Neuronal stem cell (in vitro differentiated cells): ENCODE data around the gene PDZD2.

Experiments used
- DNase-seq: peaks from one replicate; pipeline ENCODE4 v3.0.0-alpha.2; 2013; ENCODE audit warnings: low spot score
- H2AFZ ChIP-seq: one replicate; pipeline ENCODE4 v1.6.1; 2013; ENCODE audit warnings: mild to moderate bottlenecking, low read length, inconsistent platforms
- H2AK5ac ChIP-seq: 2 replicates; pipeline ENCODE4 v1.6.1; 2013; ENCODE audit warnings: low read depth, mild to moderate bottlenecking, inconsistent platforms, low read length, moderate library complexity, mixed read lengths
- H2BK120ac ChIP-seq: 2 replicates; pipeline ENCODE4 v1.6.1; 2013; ENCODE audit warnings: low read depth, mild to moderate bottlenecking, inconsistent platforms, low read length, moderate library complexity, mixed read lengths
- H2BK12ac ChIP-seq: one replicate; pipeline ENCODE4 v1.6.1; 2013; ENCODE audit warnings: low read length, inconsistent platforms
- H2BK15ac ChIP-seq: 2 replicates; pipeline ENCODE4 v1.6.1; 2013; ENCODE audit warnings: mild to moderate bottlenecking, low read length, inconsistent platforms, mixed read lengths
- H2BK5ac ChIP-seq: one replicate; pipeline ENCODE4 v1.6.1; 2013; ENCODE audit warnings: inconsistent platforms, mild to moderate bottlenecking, low read length, moderate library complexity
- H3K14ac ChIP-seq: one replicate; pipeline ENCODE4 v1.6.1; 2013; ENCODE audit warnings: low read length, inconsistent platforms
- H3K18ac ChIP-seq: 2 replicates; pipeline ENCODE4 v1.6.1; 2013; ENCODE audit warnings: low read length, inconsistent platforms
- H3K23ac ChIP-seq: 2 replicates; pipeline ENCODE4 v1.6.1; 2013; ENCODE audit warnings: low read depth, mild to moderate bottlenecking, mixed read lengths, low read length, inconsistent platforms; ENCODE audit not compliant: poor library complexity
- H3K27ac ChIP-seq: replicated peaks from 3 replicates; pipeline ENCODE4 v1.5.1; 2013; ENCODE audit warnings: low read length, inconsistent platforms
- H3K27me3 ChIP-seq, 3 experiments: 2 replicates each; pipeline ENCODE4 v1.6.1; 2013; ENCODE audit warnings: low read length in 3 of 3, mild to moderate bottlenecking in 2 of 3, inconsistent platforms in 1 of 3, low read depth in 1 of 3, mixed read lengths in 1 of 3, moderate library complexity in 1 of 3; ENCODE audit not compliant: control insufficient read depth in 3 of 3, insufficient read depth in 3 of 3
- H3K36me3 ChIP-seq, 2 donors: replicated peaks in 1 of 2; 2 replicates each; pipeline ENCODE4 v1.6.1; 2013; ENCODE audit warnings: low read length in 2 of 2; ENCODE audit not compliant: control insufficient read depth in 2 of 2, insufficient read depth in 2 of 2
- H3K4ac ChIP-seq: 2 replicates; pipeline ENCODE4 v1.6.1; 2013; ENCODE audit warnings: inconsistent platforms, mild to moderate bottlenecking, low read length, moderate library complexity
- H3K4me1 ChIP-seq, 2 donors: 1 replicate in 1 of 2; 2 replicates in 1 of 2; pipeline ENCODE4 v1.6.1; 2013; ENCODE audit warnings: low read length in 2 of 2, low read depth in 1 of 2; ENCODE audit not compliant: control insufficient read depth in 2 of 2, insufficient read depth in 1 of 2
- H3K4me2 ChIP-seq: one replicate; pipeline ENCODE4 v1.6.1; 2013; ENCODE audit warnings: mild to moderate bottlenecking, low read length, inconsistent platforms; ENCODE audit not compliant: insufficient read depth, poor library complexity, severe bottlenecking
- H3K4me3 ChIP-seq, 2 donors: 2 replicates each; pipeline ENCODE4 v1.5.1; 2013; ENCODE audit warnings: low read length in 2 of 2, mild to moderate bottlenecking in 2 of 2, inconsistent platforms in 1 of 2, moderate library complexity in 1 of 2
- H3K79me1 ChIP-seq: one replicate; pipeline ENCODE4 v1.6.1; 2013; ENCODE audit warnings: low read depth, mild to moderate bottlenecking, inconsistent platforms, low read length, moderate library complexity
- H3K9ac ChIP-seq: one replicate; pipeline ENCODE4 v1.6.1; 2013; ENCODE audit warnings: mild to moderate bottlenecking, low read depth, low read length, inconsistent platforms; ENCODE audit not compliant: poor library complexity
- H3K9me3 ChIP-seq, 2 donors: replicated peaks in 1 of 2; 2 replicates each; pipeline versions ENCODE3 to v1.6.1; 2013; ENCODE audit warnings: low read length in 2 of 2, mild to moderate bottlenecking in 2 of 2, inconsistent platforms in 1 of 2, low read depth in 1 of 2, mixed read lengths in 1 of 2, moderate library complexity in 1 of 2; ENCODE audit not compliant: control insufficient read depth in 2 of 2, insufficient read depth in 1 of 2
- H4K8ac ChIP-seq: one replicate; pipeline ENCODE4 v1.6.1; 2013; ENCODE audit warnings: low read depth, mild to moderate bottlenecking, inconsistent platforms, low read length, moderate library complexity
- H4K91ac ChIP-seq: one replicate; pipeline ENCODE4 v1.6.1; 2013; ENCODE audit warnings: low read length, low read depth, mild to moderate bottlenecking, inconsistent platforms; ENCODE audit not compliant: poor library complexity
- WGBS, 2 donors: extraction: QIAGEN DNeasy Blood & Tissue Kit; methylation state at CpG; one replicate each; pipeline ENCODE4 v1.1.7; 2013; ENCODE audit warnings: missing lambda C conversion rate in 2 of 2, mixed read lengths in 1 of 2; ENCODE audit not compliant: insufficient read length in 2 of 2, insufficient replicate concordance in 1 of 2; ENCODE audit errors: extremely low coverage in 2 of 2; 5-methylcytosine and 5-hydroxymethylcytosine counted together

The PDZD2 gene

DNA sequence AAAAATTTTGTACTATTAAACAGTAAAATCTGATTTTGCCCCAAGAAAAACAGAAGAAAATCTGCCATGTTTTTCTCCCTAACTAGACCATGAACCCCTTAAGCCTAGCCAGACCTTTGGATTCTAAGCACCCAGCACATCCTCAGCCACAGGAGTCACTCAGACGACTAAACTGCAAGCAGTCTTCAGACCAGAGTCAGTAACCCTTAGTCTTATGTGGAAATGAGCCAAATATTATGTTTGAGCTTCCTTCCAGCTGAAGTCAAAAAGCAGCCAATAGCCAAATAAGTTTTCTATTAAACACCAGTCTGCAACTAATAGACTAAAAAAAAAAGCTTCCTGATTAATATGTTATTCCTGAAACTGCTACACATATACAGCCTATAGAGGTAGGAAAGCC lies 487.8 kb downstream of the PDZD2 start:
- Histone ChIP-seq H4K91ac (no peak overlapping the region), H4K8ac (no peak overlapping the region), H3K9me3 (no peaks in the 10 kb centered on the region), H3K18ac (no peak overlapping the region), H3K27ac (no peak overlapping the region), H2AFZ (no peak overlapping the region), H3K9ac (no peak overlapping the region), H3K23ac (no peak overlapping the region), H3K4me2 (no peak overlapping the region), H3K14ac (no peak overlapping the region), H3K4me3 (no peak overlapping the region), H2AK5ac (no peak overlapping the region), H3K4ac (no peak overlapping the region), H3K4me1 (no peaks in the 10 kb centered on the region), H2BK5ac (no peak overlapping the region), H2BK15ac (no peak overlapping the region), H2BK120ac (no peak overlapping the region), H3K36me3 (peaks cover 13 to 99% of the 10 kb centered on the region in 2 donors), H2BK12ac (no peak overlapping the region), H3K27me3 (no peaks in the 10 kb centered on the region), H3K79me1 (no peaks in the 10 kb centered on the region)
- no peak for DNase-seq
- no CpG with 5 or more reads among the region's 1 CpG for whole genome bisulfite sequencing, 2 donors

DNA sequence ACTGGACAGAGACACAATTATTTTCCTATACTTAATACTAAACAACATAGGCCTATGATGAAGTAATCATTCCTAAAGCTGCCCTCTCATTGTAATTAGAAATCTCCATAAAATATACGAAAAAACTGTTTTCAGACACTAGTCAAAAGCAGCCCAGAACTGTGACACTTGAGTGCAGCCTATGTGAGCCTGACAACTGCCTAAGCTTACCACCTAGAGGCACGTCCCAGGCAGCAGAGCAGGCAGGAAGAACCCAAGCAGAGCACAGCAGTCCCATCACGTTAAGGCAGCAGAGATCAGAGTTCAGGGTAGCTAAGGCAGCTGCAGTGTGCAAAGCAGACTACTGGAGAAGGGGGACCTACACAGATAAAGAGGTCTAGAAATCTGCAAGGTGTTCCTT lies 488.8 kb downstream of the PDZD2 start:
- H2BK120ac ChIP-seq, result no peak overlapping the region
- H3K27me3 ChIP-seq, result no peaks in the 10 kb centered on the region
- no peak for DNase-seq
- no peak overlapping the region for H2AK5ac ChIP-seq
- no peak overlapping the region for H4K8ac ChIP-seq
- no peak overlapping the region for H3K23ac ChIP-seq
- no peak overlapping the region for H3K4me3 ChIP-seq
- H3K14ac ChIP-seq, result no peak overlapping the region
- H3K4me1 ChIP-seq, result no peaks in the 10 kb centered on the region
- no peak overlapping the region for H2AFZ ChIP-seq
- no peak overlapping the region for H2BK15ac ChIP-seq
- H3K4me2 ChIP-seq, result no peak overlapping the region
- peaks cover 13 to 99% of the 10 kb centered on the region in 2 donors for H3K36me3 ChIP-seq
- H3K18ac ChIP-seq, result no peak overlapping the region
- no peak overlapping the region for H2BK5ac ChIP-seq
- no peak overlapping the region for H2BK12ac ChIP-seq
- no peak overlapping the region for H3K9ac ChIP-seq
- H3K4ac ChIP-seq, result no peak overlapping the region
- WGBS, 2 donors, result no CpG with 5 or more reads among the region's 3 CpGs
- H3K27ac ChIP-seq, result no peak overlapping the region
- H3K79me1 ChIP-seq, result no peaks in the 10 kb centered on the region
- no peak overlapping the region for H4K91ac ChIP-seq
- H3K9me3 ChIP-seq, result no peaks in the 10 kb centered on the region

DNA sequence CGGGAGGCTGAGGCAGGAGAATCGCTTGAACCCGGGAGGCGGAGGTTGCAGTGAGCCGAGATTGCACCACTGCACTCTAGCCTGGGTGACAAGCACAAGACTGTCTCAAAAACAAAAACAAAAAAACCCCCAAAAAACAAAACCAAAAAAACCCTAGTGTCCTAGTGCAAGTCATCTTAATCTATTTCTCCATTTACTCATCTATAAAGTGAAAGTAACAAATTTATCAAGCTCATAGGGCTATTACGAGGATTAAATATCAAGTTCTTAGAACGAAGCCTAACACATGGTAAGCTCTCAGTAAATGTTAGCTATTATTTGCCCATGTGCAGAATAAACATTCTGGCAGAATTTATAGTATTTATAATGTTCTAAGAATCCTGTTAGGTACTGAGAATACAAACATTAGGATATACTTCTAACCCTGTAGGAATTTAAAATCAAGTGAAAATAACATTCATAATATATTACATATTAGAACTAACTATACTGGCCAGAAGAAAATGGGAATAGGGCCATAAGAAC lies 490.2 kb downstream of the PDZD2 start:
- no CpG with 5 or more reads among the region's 7 CpGs for WGBS, 2 donors
- Histone ChIP-seq H3K14ac (no peak overlapping the region), H3K79me1 (no peaks in the 10 kb centered on the region), H3K9me3 (no peaks in the 10 kb centered on the region), H4K8ac (no peak overlapping the region), H3K27ac (no peak overlapping the region), H2AK5ac (no peak overlapping the region), H2AFZ (no peak overlapping the region), H2BK5ac (no peak overlapping the region), H2BK120ac (no peak overlapping the region), H3K36me3 (peaks cover 11 to 98% of the 10 kb centered on the region in 2 donors), H2BK15ac (no peak overlapping the region), H3K4me1 (no peaks in the 10 kb centered on the region), H3K4me3 (no peak overlapping the region), H3K18ac (no peak overlapping the region), H3K27me3 (no peaks in the 10 kb centered on the region), H3K4ac (no peak overlapping the region), H2BK12ac (no peak overlapping the region), H3K23ac (no peak overlapping the region), H3K4me2 (no peak overlapping the region), H3K9ac (no peak overlapping the region), H4K91ac (no peak overlapping the region)
- no peak for DNase-seq

DNA sequence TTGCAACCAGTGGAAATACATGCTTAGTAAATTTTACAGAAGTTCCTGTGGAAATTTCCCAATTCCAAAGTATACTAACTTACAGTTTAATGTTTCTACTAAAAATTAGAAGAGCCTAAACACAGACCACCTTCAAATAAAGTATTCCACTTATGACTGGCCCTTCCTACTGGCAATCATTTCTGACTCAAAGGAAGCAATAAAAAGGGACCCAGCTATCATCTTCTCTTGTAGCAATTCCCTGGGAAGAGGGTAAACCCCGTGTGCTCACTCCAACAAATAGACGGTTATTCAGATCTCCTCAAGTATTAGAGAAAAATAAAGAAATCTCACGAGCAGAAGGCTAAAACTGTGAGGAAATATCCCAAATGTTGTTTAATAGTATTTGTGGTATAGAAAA lies 491.9 kb downstream of the PDZD2 start:
- no peak overlapping the region for H3K27ac ChIP-seq
- no peak overlapping the region for H3K4me3 ChIP-seq
- H3K9me3 ChIP-seq, result no peaks in the 10 kb centered on the region
- peaks cover 12 to 98% of the 10 kb centered on the region in 2 donors for H3K36me3 ChIP-seq
- H3K4me1 ChIP-seq, result no peaks in the 10 kb centered on the region
- no peak overlapping the region for H3K14ac ChIP-seq
- no peak overlapping the region for H3K4me2 ChIP-seq
- H2BK120ac ChIP-seq, result no peak overlapping the region
- H3K27me3 ChIP-seq, result no peaks in the 10 kb centered on the region
- WGBS, 2 donors, result no CpG with 5 or more reads among the region's 3 CpGs
- DNase-seq, result no peak
- no peak overlapping the region for H3K9ac ChIP-seq
- H2BK5ac ChIP-seq, result no peak overlapping the region
- no peak overlapping the region for H4K91ac ChIP-seq
- no peak overlapping the region for H3K4ac ChIP-seq
- no peak overlapping the region for H3K23ac ChIP-seq
- no peak overlapping the region for H4K8ac ChIP-seq
- no peak overlapping the region for H3K18ac ChIP-seq
- H2BK15ac ChIP-seq, result no peak overlapping the region
- no peaks in the 10 kb centered on the region for H3K79me1 ChIP-seq
- H2BK12ac ChIP-seq, result no peak overlapping the region
- no peak overlapping the region for H2AK5ac ChIP-seq
- H2AFZ ChIP-seq, result no peak overlapping the region
